Nephron progenitor cell (in vitro differentiated cells): Measurements from ENCODE around the gene IPMK.

Experiments used
- DNase-seq: peaks from one replicate; pipeline ENCODE4 v3.0.0; 2021
- H3K27ac Mint-ChIP-seq: 2 replicates; pipeline ENCODE4 v1.8.0; 2021; ENCODE audit warnings: mild to moderate bottlenecking, moderate library complexity, mixed read lengths
- H3K27me3 Mint-ChIP-seq: 2 replicates; pipeline ENCODE4 v1.8.0; 2021; ENCODE audit warnings: mild to moderate bottlenecking, low read depth, mixed read lengths; ENCODE audit not compliant: poor library complexity
- H3K36me3 Mint-ChIP-seq: 2 replicates; pipeline ENCODE4 v1.8.0; 2021; ENCODE audit warnings: low read depth, mixed read lengths
- H3K4me1 Mint-ChIP-seq: 2 replicates; pipeline ENCODE4 v1.8.0; 2021; ENCODE audit warnings: mixed read lengths
- H3K4me3 Mint-ChIP-seq: 2 replicates; pipeline ENCODE4 v1.8.0; 2021; ENCODE audit warnings: mild to moderate bottlenecking, moderate library complexity, mixed read lengths
- H3K9me3 Mint-ChIP-seq: 2 replicates; pipeline ENCODE4 v1.8.0; 2021; ENCODE audit warnings: mild to moderate bottlenecking, moderate library complexity, mixed read lengths
- TF ChIP-seq, protein P1 (sequence below): fragments of 200-600 bp; sonication (generic); IDR thresholded peaks from 2 replicates; pipeline ENCODE4 v1.5.0; 2021; ENCODE audit warnings: antibody characterized with exemption

Gene IPMK

DNA sequence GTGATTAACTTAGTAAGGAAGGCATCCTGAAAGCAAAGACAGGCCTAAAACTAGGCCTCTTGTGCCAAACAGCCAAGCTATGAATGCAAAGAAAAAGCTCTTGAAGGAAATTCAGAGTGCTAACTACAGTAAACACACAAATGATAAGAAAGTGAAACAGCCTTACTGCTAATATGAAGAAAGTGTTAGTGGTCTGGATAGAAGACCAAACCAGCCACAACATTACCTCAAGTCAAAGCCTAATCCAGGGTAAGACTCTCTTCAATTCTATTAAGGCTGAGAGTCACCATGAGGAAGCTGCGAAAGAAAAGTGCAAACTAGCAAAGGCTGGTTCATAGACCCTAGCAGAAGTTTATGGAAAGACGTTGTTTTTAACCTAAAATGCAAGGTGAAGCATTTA, 66.0 kb downstream of the IPMK start:
- peaks cover 31% of the 10 kb centered on the region for H3K36me3 Mint-ChIP-seq
- DNase-seq = no peak
- TF ChIP-seq, protein P1, sequence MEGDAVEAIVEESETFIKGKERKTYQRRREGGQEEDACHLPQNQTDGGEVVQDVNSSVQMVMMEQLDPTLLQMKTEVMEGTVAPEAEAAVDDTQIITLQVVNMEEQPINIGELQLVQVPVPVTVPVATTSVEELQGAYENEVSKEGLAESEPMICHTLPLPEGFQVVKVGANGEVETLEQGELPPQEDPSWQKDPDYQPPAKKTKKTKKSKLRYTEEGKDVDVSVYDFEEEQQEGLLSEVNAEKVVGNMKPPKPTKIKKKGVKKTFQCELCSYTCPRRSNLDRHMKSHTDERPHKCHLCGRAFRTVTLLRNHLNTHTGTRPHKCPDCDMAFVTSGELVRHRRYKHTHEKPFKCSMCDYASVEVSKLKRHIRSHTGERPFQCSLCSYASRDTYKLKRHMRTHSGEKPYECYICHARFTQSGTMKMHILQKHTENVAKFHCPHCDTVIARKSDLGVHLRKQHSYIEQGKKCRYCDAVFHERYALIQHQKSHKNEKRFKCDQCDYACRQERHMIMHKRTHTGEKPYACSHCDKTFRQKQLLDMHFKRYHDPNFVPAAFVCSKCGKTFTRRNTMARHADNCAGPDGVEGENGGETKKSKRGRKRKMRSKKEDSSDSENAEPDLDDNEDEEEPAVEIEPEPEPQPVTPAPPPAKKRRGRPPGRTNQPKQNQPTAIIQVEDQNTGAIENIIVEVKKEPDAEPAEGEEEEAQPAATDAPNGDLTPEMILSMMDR = no peak
- no peaks in the 10 kb centered on the region for H3K9me3 Mint-ChIP-seq
- H3K27ac Mint-ChIP-seq = no peak overlapping the region
- no peak overlapping the region for H3K4me3 Mint-ChIP-seq
- no peaks in the 10 kb centered on the region for H3K27me3 Mint-ChIP-seq
- H3K4me1 Mint-ChIP-seq = no peaks in the 10 kb centered on the region

DNA sequence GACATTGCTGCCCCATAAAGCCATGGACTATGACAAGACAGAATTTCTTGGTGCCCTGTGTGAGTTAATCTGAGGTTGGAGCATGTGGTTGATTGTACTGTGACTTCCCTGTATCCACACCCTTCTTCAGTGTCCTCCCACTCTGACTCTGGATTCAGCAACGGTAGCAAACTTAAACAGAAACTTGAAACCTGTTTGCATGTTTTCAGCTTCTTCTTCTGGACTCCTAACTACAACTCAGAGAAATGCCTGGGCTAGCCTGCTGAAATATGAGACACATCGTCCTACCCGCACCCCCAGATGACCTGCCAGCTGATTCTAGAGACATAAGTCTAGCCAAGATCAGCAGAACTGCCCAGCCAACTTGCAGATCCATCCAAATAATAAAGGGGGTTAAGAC, 78.4 kb downstream of the IPMK start:
- peak; percentile 10 for DNase-seq
- Mint-ChIP-seq H3K27me3 (no peaks in the 10 kb centered on the region), H3K36me3 (no peaks in the 10 kb centered on the region), H3K27ac (peak overlapping the region; percentile 55), H3K4me1 (peaks cover 17% of the 10 kb centered on the region), H3K4me3 (no peak overlapping the region), H3K9me3 (no peaks in the 10 kb centered on the region)
- TF ChIP-seq, protein P1 = no peak

DNA sequence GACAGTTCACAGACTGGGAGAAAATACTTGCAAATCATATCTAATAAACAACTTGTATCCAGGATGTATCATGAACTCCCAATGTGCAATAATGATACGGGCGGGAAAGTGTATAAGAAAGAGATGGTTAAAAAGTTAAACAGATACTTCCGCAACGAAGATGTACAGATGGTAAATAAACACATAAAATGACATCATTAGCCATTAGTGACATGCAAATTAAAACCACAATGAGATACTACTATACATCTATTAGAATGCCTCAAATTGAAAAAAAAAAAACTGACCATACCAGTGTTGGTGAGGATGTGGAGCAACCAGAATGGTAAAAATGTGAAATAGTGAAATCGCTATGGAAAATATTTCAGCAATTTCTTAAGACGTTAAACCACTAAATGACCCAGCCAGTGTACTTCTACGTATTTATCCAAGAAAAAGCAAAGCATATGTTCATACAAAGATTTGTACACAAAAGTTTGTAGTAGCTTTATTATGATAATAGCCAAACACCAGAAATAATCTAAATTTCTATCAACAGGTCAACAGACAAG, 83.5 kb downstream of the IPMK start:
- H3K9me3 Mint-ChIP-seq = no peaks in the 10 kb centered on the region
- no peak for DNase-seq
- no peak overlapping the region for H3K27ac Mint-ChIP-seq
- no peak overlapping the region for H3K4me3 Mint-ChIP-seq
- TF ChIP-seq, protein P1 = no peak
- H3K4me1 Mint-ChIP-seq = peaks cover 13% of the 10 kb centered on the region
- H3K27me3 Mint-ChIP-seq = no peaks in the 10 kb centered on the region
- H3K36me3 Mint-ChIP-seq = no peaks in the 10 kb centered on the region

DNA sequence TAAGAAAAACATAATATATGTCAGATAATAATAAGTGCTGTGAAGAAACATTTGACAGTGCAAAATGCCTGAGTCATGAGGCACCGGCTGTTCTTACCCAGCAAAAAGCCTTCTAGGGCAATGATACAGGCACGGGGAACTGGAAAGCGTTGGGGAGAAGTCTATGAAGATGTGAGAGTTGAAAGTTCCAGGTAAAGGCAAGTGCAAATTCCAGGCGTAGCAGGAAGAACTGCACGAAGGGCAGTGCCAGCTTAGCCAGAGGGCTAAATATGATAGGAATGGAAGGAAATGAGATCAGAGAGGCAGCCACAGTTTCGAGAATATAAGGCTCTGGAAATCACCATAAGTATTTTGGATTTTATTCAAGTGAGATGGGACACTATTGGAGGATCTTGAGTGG, 87.0 kb downstream of the IPMK start:
- Mint-ChIP-seq H3K9me3 (no peaks in the 10 kb centered on the region), H3K27ac (no peak overlapping the region), H3K4me3 (no peak overlapping the region), H3K4me1 (no peaks in the 10 kb centered on the region), H3K27me3 (peaks cover 4% of the 10 kb centered on the region), H3K36me3 (no peaks in the 10 kb centered on the region)
- DNase-seq = no peak
- TF ChIP-seq, protein P1 = no peak

DNA sequence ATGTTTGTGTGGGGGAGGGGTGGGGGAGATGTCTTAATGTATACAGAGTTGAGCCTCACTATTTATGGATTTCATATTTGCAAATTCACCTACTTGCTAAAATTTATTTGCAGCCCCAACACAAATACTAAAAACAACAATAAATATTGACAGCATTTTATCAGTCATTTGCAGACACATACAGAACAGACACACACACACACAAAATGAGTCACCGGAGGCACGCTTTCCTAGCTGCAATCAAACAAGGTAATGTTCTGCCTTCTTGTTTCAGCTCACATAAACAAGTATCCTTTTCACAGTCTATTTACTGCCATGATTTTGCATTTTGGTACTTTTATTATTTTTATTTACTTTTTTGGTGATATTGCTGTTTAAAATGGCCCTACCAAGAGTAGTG, 88.5 kb downstream of the IPMK start:
- TF ChIP-seq, protein P1 = no peak

DNA sequence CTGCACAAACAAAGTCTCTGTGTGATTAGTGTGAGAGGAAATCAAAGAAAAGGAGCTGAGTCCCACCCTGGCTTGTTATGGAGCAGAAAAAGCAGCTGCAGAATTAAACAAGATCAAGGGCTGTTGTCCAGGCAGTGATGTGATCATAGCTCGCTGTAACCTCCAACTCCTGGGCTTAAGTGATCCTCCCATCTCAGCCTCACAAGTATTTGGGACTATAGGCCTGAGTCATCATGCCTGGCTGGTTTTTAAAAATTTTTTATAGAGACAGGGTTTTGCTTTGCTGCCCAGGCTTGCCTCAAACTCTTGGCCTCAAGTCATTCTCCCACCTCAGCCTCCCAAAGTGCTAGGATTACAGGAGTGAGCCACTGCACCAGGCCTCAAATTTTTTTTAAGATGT, 88.9 kb downstream of the IPMK start:
- Mint-ChIP-seq H3K9me3 (no peaks in the 10 kb centered on the region), H3K27ac (no peak overlapping the region), H3K4me1 (no peaks in the 10 kb centered on the region), H3K27me3 (peaks cover 7% of the 10 kb centered on the region), H3K36me3 (no peaks in the 10 kb centered on the region), H3K4me3 (no peak overlapping the region)
- TF ChIP-seq, protein P1 = no peak
- no peak for DNase-seq

More for the DNA sequence above, 88.5 kb downstream of the IPMK start:
- Mint-ChIP-seq H3K4me1 (no peaks in the 10 kb centered on the region), H3K36me3 (no peaks in the 10 kb centered on the region), H3K4me3 (no peak overlapping the region), H3K9me3 (no peaks in the 10 kb centered on the region), H3K27ac (no peak overlapping the region), H3K27me3 (peaks cover 7% of the 10 kb centered on the region)
- no peak for DNase-seq
